GM18508 (cell line): ENCODE data around the gene SHROOM1.
"Not testable (repeated sequence)": the region's sequence is repeated elsewhere in the genome, so short reads cannot be mapped to it uniquely, and the experiment has no call there.

Experiments used
- ATAC-seq: cut with Tn5 transposase; IDR thresholded peaks from one replicate; pipeline ENCODE4 v1.9.1; 2021; ENCODE audit warnings: moderate number of reproducible peaks; ENCODE audit not compliant: insufficient read depth, unreplicated experiment

The SHROOM1 gene

GRCh38 chr5:132812123-132812765 lies 18.2 kb downstream of the SHROOM1 start:
- no peak for ATAC-seq

DNA sequence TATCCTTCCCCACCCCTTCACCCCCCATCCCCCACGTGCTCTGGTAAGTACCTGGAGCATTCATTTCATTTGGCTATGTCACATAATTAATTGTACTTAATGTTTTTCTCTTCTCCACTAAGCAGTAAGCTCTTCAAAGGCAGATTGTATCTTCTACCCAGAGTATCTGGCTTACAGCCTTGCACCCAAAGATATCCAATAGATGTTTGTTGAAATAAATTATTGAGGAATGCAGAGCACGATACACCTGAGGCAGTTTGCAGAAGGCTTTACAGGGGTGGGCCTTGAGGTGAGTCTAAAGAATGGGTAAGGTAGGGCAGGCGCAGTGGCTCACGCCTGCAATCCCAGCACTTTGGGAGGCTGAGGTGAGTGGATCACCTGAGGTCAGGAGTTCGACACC lies 19.8 kb downstream of the SHROOM1 start:
- ATAC-seq: no peak

GRCh38 chr5:132808866-132809265 lies 21.6 kb downstream of the SHROOM1 start:
- no peak for ATAC-seq

DNA sequence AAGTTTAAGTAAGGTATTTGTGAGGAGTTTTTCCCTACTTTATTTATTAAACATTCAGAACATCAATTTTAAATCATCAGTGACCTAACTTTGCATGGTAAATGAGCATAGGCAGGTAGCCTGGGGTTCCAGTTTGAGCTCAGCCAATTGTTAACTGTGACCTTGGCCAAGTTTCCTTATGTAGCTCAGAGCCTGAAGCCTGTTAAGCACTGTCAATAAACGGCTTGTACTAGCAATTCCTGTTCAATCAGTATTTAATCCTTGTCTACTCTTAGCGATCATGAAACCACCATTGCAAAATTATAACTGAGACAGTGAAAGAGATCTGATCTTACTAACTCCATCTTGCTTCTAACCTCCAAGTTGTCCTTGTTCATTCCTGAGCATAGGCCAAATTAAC lies 22.0 kb downstream of the SHROOM1 start:
- no peak for ATAC-seq

- ATAC-seq: no peak
Observed at GRCh38 chr5:132807163-132807838, 23.1 kb downstream of the SHROOM1 start.

DNA sequence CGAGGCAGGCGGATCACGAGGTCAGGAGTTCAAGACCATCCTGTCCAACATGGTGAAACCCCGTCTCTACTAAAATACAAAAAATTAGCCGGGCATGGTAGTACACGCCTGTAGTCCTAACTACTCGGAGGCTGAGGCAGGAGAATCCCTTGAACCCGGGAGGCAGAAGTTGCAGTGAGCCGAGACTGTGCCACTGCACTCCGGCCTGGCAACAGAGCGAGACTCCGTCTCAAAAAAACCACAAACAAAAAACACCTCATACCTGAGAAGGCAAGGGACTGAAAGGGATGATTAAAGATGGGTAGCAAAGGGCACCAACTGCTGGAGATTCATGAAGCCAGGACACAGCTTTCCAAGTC lies 23.7 kb downstream of the SHROOM1 start:
- not testable (repeated sequence) for ATAC-seq

DNA sequence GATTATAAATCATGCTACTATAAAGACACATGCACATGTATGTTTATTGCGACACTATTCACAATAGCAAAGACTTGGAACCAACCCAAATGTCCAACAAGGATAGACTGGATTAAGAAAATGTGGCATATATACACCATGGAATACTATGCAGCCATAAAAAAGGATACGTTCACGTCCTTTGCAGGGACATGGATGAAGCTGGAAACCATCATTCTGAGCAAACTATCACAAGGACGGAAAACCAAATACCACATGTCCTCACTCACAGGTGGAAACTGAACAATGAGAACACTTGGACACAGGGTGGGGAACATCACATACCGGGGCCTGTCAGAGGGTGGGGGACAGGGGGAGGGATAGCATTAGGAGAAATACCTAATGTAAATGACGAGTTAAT lies 24.6 kb downstream of the SHROOM1 start:
- not testable (repeated sequence) for ATAC-seq

- ATAC-seq: not testable (repeated sequence)
Observed at GRCh38 chr5:132804219-132804618, 26.2 kb downstream of the SHROOM1 start.

GRCh38 chr5:132802685-132803066 lies 27.8 kb downstream of the SHROOM1 start:
- not testable (repeated sequence) for ATAC-seq

GRCh38 chr5:132802044-132802684 lies 28.3 kb downstream of the SHROOM1 start:
- ATAC-seq: no peak

- no peak for ATAC-seq
Observed at GRCh38 chr5:132800545-132800944, 29.9 kb downstream of the SHROOM1 start.

- no peak for ATAC-seq
Observed at GRCh38 chr5:132799392-132799791, 31.1 kb downstream of the SHROOM1 start.

DNA sequence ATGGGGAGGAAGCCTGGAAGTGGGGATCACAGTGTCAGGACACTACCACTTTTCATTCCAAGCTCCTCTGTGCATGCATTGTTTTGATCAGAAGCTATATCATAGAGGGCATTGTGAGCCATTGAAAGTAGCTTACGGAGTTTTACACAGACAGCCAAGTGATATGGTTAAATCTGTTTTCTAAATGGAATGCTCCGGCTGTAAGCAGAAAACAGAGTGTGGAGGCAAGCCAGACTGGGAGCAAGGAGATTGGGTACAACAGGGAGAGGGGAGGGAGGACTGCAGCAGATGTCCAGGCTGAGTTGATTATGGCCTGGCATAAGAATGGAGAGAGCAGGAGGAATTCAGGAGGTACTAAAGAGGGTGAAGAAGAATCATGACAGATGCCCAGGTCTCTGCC lies 32.8 kb downstream of the SHROOM1 start:
- no peak for ATAC-seq

- no peak for ATAC-seq
Observed at GRCh38 chr5:132791026-132791425, 39.4 kb downstream of the SHROOM1 start.

DNA sequence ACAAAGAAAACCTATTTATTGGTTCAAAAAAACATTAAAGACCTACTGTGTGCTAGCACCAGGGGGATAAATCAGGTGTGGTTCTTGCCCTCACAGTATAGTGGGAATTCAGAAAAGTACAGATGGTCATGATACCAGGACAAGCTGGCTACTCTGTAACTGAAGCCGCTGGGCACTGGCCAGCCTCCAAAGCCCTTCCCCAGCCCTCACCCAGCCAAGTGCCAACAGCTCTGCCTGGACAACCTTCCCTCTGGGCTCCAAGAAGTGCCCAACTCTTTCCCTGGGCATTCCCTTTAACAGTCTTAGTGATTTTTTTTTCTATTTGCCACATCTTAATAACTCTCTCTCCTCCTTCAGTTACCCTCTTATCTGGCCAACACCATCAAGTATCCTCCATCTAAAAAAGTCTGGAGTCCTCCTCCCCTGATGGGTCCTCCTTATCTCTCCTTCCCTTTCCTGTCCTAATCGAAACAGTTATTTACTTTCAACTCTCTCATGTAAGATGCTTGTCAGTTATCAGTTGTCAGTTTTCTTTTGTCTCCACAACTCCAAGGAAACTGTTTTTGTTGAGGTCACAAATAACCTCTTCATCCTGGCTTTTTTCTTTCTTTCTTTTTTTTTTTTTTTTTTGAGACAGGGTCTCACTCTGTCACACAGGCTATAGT lies 40.1 kb downstream of the SHROOM1 start:
- ATAC-seq: no peak

DNA sequence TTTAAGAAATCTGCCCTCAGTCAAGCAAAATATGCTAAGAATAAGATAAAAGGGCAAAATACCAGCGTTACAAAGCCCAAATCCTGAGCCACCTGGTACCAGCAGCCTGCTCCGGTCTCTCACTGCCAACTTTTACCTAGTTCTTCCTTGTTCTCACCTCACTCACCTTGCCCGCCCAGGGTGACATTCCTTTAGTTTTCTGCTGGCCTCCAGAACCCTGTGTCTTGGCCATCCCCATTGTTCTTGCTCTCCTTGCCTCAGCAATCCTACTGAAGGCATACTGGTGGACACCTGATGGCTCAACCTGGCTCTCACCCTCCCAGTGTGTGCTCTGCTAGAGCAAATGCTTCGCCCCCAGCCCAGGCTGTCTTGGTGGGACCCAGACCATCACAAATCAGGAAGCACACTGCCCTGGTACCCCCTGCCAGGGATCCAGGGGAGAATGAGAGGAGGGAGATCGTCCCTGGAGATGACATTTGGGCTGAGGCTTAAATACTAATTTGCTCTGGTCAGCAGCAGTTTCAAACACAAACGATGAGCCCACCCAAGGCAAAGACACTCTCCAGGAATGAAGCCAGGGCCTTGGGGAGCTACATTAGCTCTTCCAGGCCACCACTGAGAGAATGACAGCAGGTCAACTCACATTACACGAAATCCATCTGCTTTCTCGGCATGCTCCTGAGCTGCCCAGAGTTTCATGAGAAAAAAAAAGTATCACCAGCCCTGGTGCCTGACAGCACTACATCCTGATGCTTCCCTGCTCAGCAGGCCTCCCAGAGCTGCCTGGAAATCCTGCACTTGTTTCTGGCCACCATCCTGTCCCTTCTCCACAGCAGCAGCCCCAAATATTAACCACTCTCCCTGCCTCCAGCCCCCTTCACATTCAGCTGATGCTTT lies 41.2 kb downstream of the SHROOM1 start:
- no peak for ATAC-seq

- ATAC-seq: no peak
Observed at GRCh38 chr5:132788508-132788907, 41.9 kb downstream of the SHROOM1 start.

DNA sequence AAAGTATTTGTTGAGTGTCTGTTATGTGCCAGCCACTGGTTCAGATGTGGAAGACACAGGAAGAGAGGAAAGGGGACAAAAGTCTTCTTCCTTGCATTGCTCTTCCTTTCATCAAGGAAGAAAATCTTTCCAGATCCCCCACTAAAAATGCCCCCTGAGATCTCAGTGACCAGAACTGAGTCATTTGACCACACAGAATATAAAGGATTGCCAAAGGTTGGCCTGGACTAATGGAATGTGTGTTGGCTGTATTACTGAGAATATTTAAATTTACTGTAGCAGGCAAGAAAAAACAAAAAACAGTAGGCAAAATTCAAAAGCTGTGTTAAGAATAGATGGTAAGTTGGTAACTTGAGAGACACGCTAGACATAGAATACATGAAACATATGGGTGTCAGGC lies 43.4 kb downstream of the SHROOM1 start:
- ATAC-seq: no peak

DNA sequence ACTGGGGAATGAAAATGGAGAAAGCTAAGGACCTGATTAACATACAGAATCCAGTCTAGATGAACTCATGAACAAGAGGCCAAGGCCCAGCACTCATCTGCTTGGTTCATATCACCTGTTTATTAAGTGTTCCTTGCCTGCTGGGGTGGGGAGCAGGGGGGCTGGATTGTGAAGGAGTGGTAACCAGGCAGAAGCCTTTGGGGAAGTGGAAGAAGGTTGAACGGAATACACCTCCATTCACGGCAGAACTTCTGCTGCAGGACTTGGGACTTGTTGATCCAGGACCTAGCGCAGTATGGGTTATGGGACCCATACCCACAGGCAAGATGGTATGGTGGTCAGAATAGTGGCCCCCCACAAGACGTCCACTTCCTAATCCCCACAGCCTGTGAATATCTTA lies 44.6 kb downstream of the SHROOM1 start:
- no peak for ATAC-seq

DNA sequence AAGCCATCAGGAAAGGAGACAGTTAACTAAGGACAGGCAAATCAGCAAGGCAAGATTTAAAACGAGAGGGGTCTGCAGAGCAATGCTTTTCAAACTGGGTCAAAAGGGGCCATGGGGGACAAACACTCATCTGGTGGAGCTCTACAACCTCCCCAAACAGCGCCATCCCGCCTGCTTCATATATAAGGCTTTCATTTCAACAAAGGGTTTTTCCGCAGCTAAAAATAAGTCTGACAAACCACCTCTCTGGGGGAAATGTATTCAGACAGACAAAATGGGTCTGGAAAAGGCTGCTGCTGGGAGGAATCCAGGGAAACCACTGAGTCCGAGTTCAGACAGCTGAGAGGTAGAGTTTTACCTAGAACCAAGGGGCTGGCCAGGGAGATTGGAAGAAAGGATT lies 45.1 kb downstream of the SHROOM1 start:
- no peak for ATAC-seq
